H1 (cell line): Measurements from ENCODE around the gene KRT6C.

Experiments used
- CTCF ChIP-seq, 3 experiments: IDR thresholded peaks; 1 replicate in 2 of 3; 2 replicates in 1 of 3; pipeline versions ENCODE4 v1.5.1 to v1.6.1; 2011; ENCODE audit warnings: low read length in 3 of 3, mild to moderate bottlenecking in 3 of 3, inconsistent platforms in 2 of 3, low read depth in 1 of 3, moderate library complexity in 1 of 3; ENCODE audit not compliant: insufficient read depth in 1 of 3; ENCODE audit errors: control extremely low read depth in 1 of 3
- POLR2A ChIP-seq, 2 experiments: IDR thresholded peaks; 1 replicate in 1 of 2; 2 replicates in 1 of 2; pipeline ENCODE4 v1.6.1; 2011; ENCODE audit warnings: low read depth in 2 of 2, low read length in 2 of 2, mild to moderate bottlenecking in 2 of 2; ENCODE audit errors: control extremely low read depth in 1 of 2

- TF ChIP-seq POLR2A (IDR thresholded peaks at IDR 0.05; ENCODE audit: control extremely low read depth in 1 of 2, low read depth in 2 of 2, low read length in 2 of 2) = no peak
- TF ChIP-seq CTCF (IDR thresholded peaks at IDR 0.05; ENCODE audit: control extremely low read depth in 1 of 3, insufficient read depth in 1 of 3, low read depth in 1 of 3, low read length in 3 of 3) = no peak
Observed at GRCh38 chr12:52418576-52419110, 55.0 kb downstream of the KRT6C start.
